Kidney (tissue), 14 donors: Measurements from ENCODE around the gene CORO1C. TPM values are rescaled to one million over a fixed set of nuclear protein-coding genes. Genes with fewer than 3 reads are reported as not detected.
A peak's percentile ranks its signal among the peaks of the same experiment; 100 is the strongest.

Source experiments
- DNase-seq, 5 donors: peaks; one replicate each; pipeline ENCODE4 v3.0.0-alpha.2; 2013 to 2020
- FAIRE-seq: peaks from 2 replicates; lab custom pipeline; 2012; peaks lifted over from hg19 to GRCh38; lab: Jason Lieb, UNC
- H3K27ac ChIP-seq, 2 donors: one replicate each; pipeline ENCODE4 v1.7.0; 2013; ENCODE audit warnings: low read depth in 2 of 2, low read length in 2 of 2, inconsistent platforms in 1 of 2
- H3K27me3 ChIP-seq: one replicate; pipeline ENCODE4 v1.7.1; 2013; ENCODE audit warnings: low read length, inconsistent platforms; ENCODE audit not compliant: control insufficient read depth, insufficient read depth
- H3K36me3 ChIP-seq, 3 donors: one replicate each; pipeline versions ENCODE4 v1.7.0 to v1.7.1; 2013; ENCODE audit warnings: low read length in 3 of 3, control low read depth in 1 of 3, inconsistent platforms in 1 of 3; ENCODE audit not compliant: insufficient read depth in 3 of 3, control insufficient read depth in 2 of 3
- H3K4me1 ChIP-seq, 3 donors: one replicate each; pipeline versions ENCODE4 v1.7.0 to v1.7.1; 2013; ENCODE audit warnings: low read length in 3 of 3, inconsistent platforms in 1 of 3, low read depth in 1 of 3; ENCODE audit not compliant: control insufficient read depth in 2 of 3, insufficient read depth in 2 of 3
- H3K4me3 ChIP-seq, 3 donors: one replicate each; pipeline versions ENCODE4 v1.7.0 to v1.8.1; 2013; ENCODE audit warnings: low read length in 3 of 3, control low read depth in 1 of 3, inconsistent platforms in 1 of 3
- H3K9ac ChIP-seq, 3 donors: one replicate each; pipeline versions ENCODE4 v1.7.0 to v1.7.1; 2013; ENCODE audit warnings: low read length in 3 of 3, control low read depth in 1 of 3, inconsistent platforms in 1 of 3
- H3K9me3 ChIP-seq, 3 donors: one replicate each; pipeline versions ENCODE4 v1.7.0 to v1.7.1; 2013; ENCODE audit warnings: low read length in 3 of 3, control low read depth in 1 of 3, inconsistent platforms in 1 of 3; ENCODE audit not compliant: control insufficient read depth in 2 of 3, insufficient read depth in 1 of 3
- CTCF ChIP-seq: IDR thresholded peaks from 3 replicates; pipeline ENCODE4 v1.5.1; 2012; ENCODE audit warnings: mild to moderate bottlenecking, moderate library complexity, borderline replicate concordance; ENCODE audit not compliant: insufficient read depth; ENCODE audit errors: extremely low read depth
- intact Hi-C: fragments of 100-400 bp; cut with DNase I; formaldehyde crosslinking; loops from one replicate; pipeline ENCODE4 v1.11.1; 2022
- polyA plus RNA-seq: library from polyadenylated mRNA; stranded (reverse); fragments of 350-450 nt; fragmentation: Illumina TruSeq; extraction: RNeasy Lipid Tissue Mini Kit (QIAGEN cat#74804); gene quantifications from one replicate; pipeline ENCODE4 v1.2.3, GENCODE V29; 2014; ENCODE audit warnings: low read depth, low replicate concordance; ENCODE audit not compliant: insufficient read depth
- total RNA-seq: library from RNA; stranded (reverse); fragmentation: NEBNext Ultra II Directional; extraction: Animal tissue kit (Norgen Biotek cat#: 25700); gene quantifications from one replicate; pipeline ENCODE4 v1.2.1, GENCODE V29; 2021
- donor health status: control.
- donor health status: control.
- donor health status: control.
- donor health status: control.
- donor health status: control.
- donor health status: DM: yes; HTN: yes; CAD: no.
- donor health status: Normal renal cell carcinoma (clear cell type).

Gene CORO1C
- total and polyA plus RNA-seq, 2 donors from 2014 or later: 16.6 to 104 TPM

GRCh38 chr12:108615918-108616317 lies 115.4 kb downstream of the CORO1C start:
- FAIRE-seq: no peak
- no peaks in the 10 kb centered on the region for H3K36me3 ChIP-seq
- intact Hi-C loops: loop anchor here (5.0 kb wide), 1 partner anchor 49 kb away; no protein-coding TSS in a partner anchor

GRCh38 chr12:108614639-108615038 lies 116.7 kb downstream of the CORO1C start:
- TF ChIP-seq CTCF: no peak
- FAIRE-seq (no peak), DNase-seq (peak in 1 of 5 donors; percentile 44)
- Histone ChIP-seq H3K9ac (no peak overlapping the region), H3K4me3 (no peak overlapping the region), H3K36me3 (no peaks in the 10 kb centered on the region), H3K9me3 (peaks cover 0 to 5% (median 0%) of the 10 kb centered on the region in 3 donors), H3K27me3 (no peaks in the 10 kb centered on the region), H3K4me1 (peaks cover 0 to 3% (median 0%) of the 10 kb centered on the region in 3 donors), H3K27ac (no peak overlapping the region)
- intact Hi-C loops: loop anchor here (5.0 kb wide), 1 partner anchor 47 kb away; no protein-coding TSS in a partner anchor

More at GRCh38 chr12:108615918-108616317, 115.4 kb downstream of the CORO1C start:
- no peak overlapping the region for H3K9ac ChIP-seq
- H3K4me1 ChIP-seq: peaks cover 0 to 3% (median 0%) of the 10 kb centered on the region in 3 donors
- H3K4me3 ChIP-seq: no peak overlapping the region
- DNase-seq: no peak
- no peak overlapping the region for H3K27ac ChIP-seq
- no peaks in the 10 kb centered on the region for H3K27me3 ChIP-seq
- no peak for TF ChIP-seq CTCF
- peaks cover 0 to 5% (median 0%) of the 10 kb centered on the region in 3 donors for H3K9me3 ChIP-seq

- Histone ChIP-seq H3K4me1 (peaks cover 0 to 3% (median 0%) of the 10 kb centered on the region in 3 donors), H3K9me3 (peaks cover 0 to 5% (median 0%) of the 10 kb centered on the region in 3 donors), H3K9ac (no peak overlapping the region), H3K36me3 (no peaks in the 10 kb centered on the region), H3K27me3 (no peaks in the 10 kb centered on the region), H3K27ac (no peak overlapping the region), H3K4me3 (no peak overlapping the region)
- DNase-seq (no peak), FAIRE-seq (no peak)
- intact Hi-C loops: no loop called here
- TF ChIP-seq CTCF: no peak
Observed at GRCh38 chr12:108614041-108614440, 117.3 kb downstream of the CORO1C start.

- no peaks in the 10 kb centered on the region for H3K27me3 ChIP-seq
- DNase-seq (peak in 1 of 5 donors; percentile 84), FAIRE-seq (no peak)
- intact Hi-C loops: no loop called here
- no peak overlapping the region for H3K4me3 ChIP-seq
- TF ChIP-seq CTCF: no peak
- no peak overlapping the region for H3K27ac ChIP-seq
- H3K36me3 ChIP-seq: no peaks in the 10 kb centered on the region
- no peak overlapping the region for H3K9ac ChIP-seq
- peaks cover 0 to 5% (median 0%) of the 10 kb centered on the region in 3 donors for H3K9me3 ChIP-seq
- peaks cover 0 to 3% (median 0%) of the 10 kb centered on the region in 3 donors for H3K4me1 ChIP-seq
Observed at GRCh38 chr12:108613548-108613947, 117.8 kb downstream of the CORO1C start.
